K562 (cell line): ENCODE data around the gene CYSRT1. TPM values are rescaled to one million over a fixed set of nuclear protein-coding genes. Genes with fewer than 3 reads are reported as not detected.

Experiments used
- CAMTA2 ChIP-seq: fragments of 250-450 bp; sonication (Bioruptor Pico); conservative IDR thresholded peaks from 2 replicates; pipeline ENCODE4 v1.5.1; 2022
- DNMT1 ChIP-seq: fragments of 450-650 bp; IDR thresholded peaks from 2 replicates; pipeline ENCODE4 v1.6.1; 2016; ENCODE audit warnings: antibody characterized with exemption, mild to moderate bottlenecking
- E2F3 ChIP-seq: fragments of 250-450 bp; sonication (Bioruptor Pico); IDR thresholded peaks from 2 replicates; pipeline ENCODE4 v1.4.0; 2020; ENCODE audit warnings: mild to moderate bottlenecking
- FOXK1 ChIP-seq: sonication (generic); formaldehyde crosslinking; IDR thresholded peaks from 2 replicates; pipeline ENCODE4 v1.8.0; 2022; ENCODE audit warnings: missing genetic modification reagents, mild to moderate bottlenecking, borderline replicate concordance
- IRF2 ChIP-seq: sonication (generic); formaldehyde crosslinking; IDR thresholded peaks from 2 replicates; pipeline ENCODE4 v1.8.1; 2022; ENCODE audit warnings: mild to moderate bottlenecking, missing genetic modification reagents
- KAT7 ChIP-seq: sonication (generic); formaldehyde crosslinking; IDR thresholded peaks from 2 replicates; pipeline ENCODE4 v1.8.0; 2022; ENCODE audit warnings: missing genetic modification reagents, mild to moderate bottlenecking, borderline replicate concordance
- MBD2 ChIP-seq: sonication (generic); IDR thresholded peaks from 2 replicates; pipeline ENCODE4 v1.6.1; 2016; ENCODE audit warnings: low read depth, borderline replicate concordance
- MYBL2 ChIP-seq, 2 experiments: fragments of 450-650 bp in 1 of 2; sonication (generic) in 1 of 2; formaldehyde crosslinking in 1 of 2; IDR thresholded peaks; 2 replicates each; pipeline versions ENCODE4 v1.6.1 to v1.8.1; 2017 to 2022; ENCODE audit warnings: borderline replicate concordance in 1 of 2, inconsistent platforms in 1 of 2, low read depth in 1 of 2, mild to moderate bottlenecking in 1 of 2, missing genetic modification reagents in 1 of 2, moderate library complexity in 1 of 2
- NCOA2 ChIP-seq, 2 experiments: fragments of 450-650 bp; IDR thresholded peaks; 2 replicates each; pipeline ENCODE4 v1.6.1; 2018; ENCODE audit warnings: mild to moderate bottlenecking in 2 of 2, moderate library complexity in 1 of 2; ENCODE audit not compliant: partially characterized antibody in 2 of 2
- NCOR1 ChIP-seq: fragments of 450-650 bp; IDR thresholded peaks from 2 replicates; pipeline ENCODE4 v1.6.1; 2016; ENCODE audit warnings: mild to moderate bottlenecking, moderate library complexity
- NFE2L1 ChIP-seq: fragments of 450-650 bp; IDR thresholded peaks from 2 replicates; pipeline ENCODE4 v1.6.1; 2016; ENCODE audit warnings: missing genetic modification characterization, low read depth, mild to moderate bottlenecking, missing compliant biosample characterization, moderate library complexity, borderline replicate concordance
- RCOR1 ChIP-seq, 2 experiments: IDR thresholded peaks; 2 replicates each; pipeline ENCODE4 v1.6.1; 2012; ENCODE audit warnings: low read depth in 2 of 2, low read length in 2 of 2, borderline replicate concordance in 1 of 2, improper control_type of control experiment in 1 of 2
- UBTF ChIP-seq, 2 experiments: IDR thresholded peaks; 2 replicates each; pipeline ENCODE4 v1.6.1; 2012; ENCODE audit warnings: improper control_type of control experiment in 2 of 2, low read depth in 2 of 2, low read length in 2 of 2, borderline replicate concordance in 1 of 2
- ZC3H8 ChIP-seq: fragments of 450-650 bp; IDR thresholded peaks from 2 replicates; pipeline ENCODE4 v1.6.1; 2017
- ZNF165 ChIP-seq: fragments of 250-450 bp; sonication (Bioruptor Pico); IDR thresholded peaks from 2 replicates; pipeline ENCODE4 v1.4.0; 2020; ENCODE audit warnings: borderline replicate concordance
- ZNF184 ChIP-seq: sonication (generic); formaldehyde crosslinking; IDR thresholded peaks from 2 replicates; pipeline ENCODE4 v1.5.0; 2020; ENCODE audit warnings: missing genetic modification reagents
- ZNF197 ChIP-seq: fragments of 200-800 bp; sonication (Bioruptor generic); IDR thresholded peaks from 2 replicates; pipeline ENCODE4 v1.6.1; 2016; ENCODE audit warnings: low read depth, missing genetic modification characterization, missing compliant biosample characterization
- ZSCAN29 ChIP-seq: fragments of 450-650 bp; IDR thresholded peaks from 2 replicates; pipeline ENCODE4 v1.6.1; 2017
- polyA plus RNA-seq, 8 experiments: library from polyadenylated mRNA; depleted of rRNA in 4 of 8; stranded (reverse) in 5 of 8; unstranded in 3 of 8; fragments of >200 nt; fragmentation: Nextera tagmentation in 2 of 8; fragmentation: Illumina TruSeq in 1 of 8; extraction: Ambion mirVana in 2 of 8; extraction: Trizol in 1 of 8; gene quantifications; 2 replicates each; pipeline versions ENCODE4 v1.2.1 to v1.2.3, GENCODE V29; 2011 to 2014; ENCODE audit warnings: inconsistent platforms in 1 of 8, missing spikeins in 1 of 8
- total RNA-seq, 7 experiments: library from RNA; depleted of rRNA in 6 of 7; stranded (reverse); fragments of >200 nt in 6 of 7; fragmentation: Illumina TruSeq in 2 of 7; extraction: Trizol in 2 of 7; gene quantifications; 2 replicates each; pipeline versions ENCODE4 v1.2.1 to v1.2.3, GENCODE V29; 2011 to 2021; ENCODE audit warnings: low replicate concordance in 1 of 7
- TF ChIP-seq, protein P1 (sequence below), 2 experiments: fragments of 250-450 bp in 1 of 2; fragments of 450-650 bp in 1 of 2; sonication (Bioruptor Pico) in 1 of 2; IDR thresholded peaks; 2 replicates each; pipeline versions ENCODE4 v1.6.1 to v1.8.0; 2016 to 2021; ENCODE audit warnings: mild to moderate bottlenecking in 2 of 2, moderate library complexity in 2 of 2, missing compliant biosample characterization in 1 of 2, missing genetic modification characterization in 1 of 2
- TF ChIP-seq, protein P2 (sequence below): fragments of 150-350 bp; IDR thresholded peaks from 2 replicates; pipeline ENCODE4 v1.6.1; 2014; ENCODE audit warnings: low read depth, mild to moderate bottlenecking, low read length, borderline replicate concordance

CYSRT1 gene
- total and polyA plus RNA-seq, 9 of the 15 experiments (the other 6 are each of a cell fraction or from before 2014, with no cell fraction given): 0.04 to 1.4 (median 0.42) TPM; not detected in 3

- TF ChIP-seq UBTF (IDR thresholded peaks at IDR 0.05; ENCODE audit: borderline replicate concordance in 1 of 2, low read depth in 2 of 2, low read length in 2 of 2) (no peak), ZNF165 (CRISPR knock-in tag) (no peak), E2F3 (CRISPR knock-in tag) (no peak), IRF2 (CRISPR knock-in tag) (no peak), ZNF184 (CRISPR knock-in tag) (no peak), NCOR1 (no peak), KAT7 (CRISPR knock-in tag) (no peak), ZSCAN29 (no peak), MYBL2 (IDR thresholded peaks at IDR 0.05; ENCODE audit: low read depth) (no peak), MYBL2 (CRISPR knock-in tag; IDR thresholded peaks at IDR 0.05; ENCODE audit: borderline replicate concordance) (no peak), NCOA2 (IDR thresholded peaks at IDR 0.05; ENCODE audit: partially characterized antibody in 2 of 2) (no peak), RCOR1 (IDR thresholded peaks at IDR 0.05; ENCODE audit: borderline replicate concordance in 1 of 2, low read depth in 2 of 2, low read length in 2 of 2) (no peak), NFE2L1 (tag) (no peak), CAMTA2 (CRISPR knock-in tag) (no peak), ZC3H8 (no peak), DNMT1 (no peak), ZNF197 (no peak), FOXK1 (no peak), MBD2 (peak; percentile 61; the same call in 1 of the 2 replicates)
- TF ChIP-seq, protein P1, sequence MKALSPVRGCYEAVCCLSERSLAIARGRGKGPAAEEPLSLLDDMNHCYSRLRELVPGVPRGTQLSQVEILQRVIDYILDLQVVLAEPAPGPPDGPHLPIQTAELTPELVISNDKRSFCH (CRISPR knock-in tag; IDR thresholded peaks at IDR 0.05): no peak
- TF ChIP-seq, protein P1 (tag; IDR thresholded peaks at IDR 0.05): no peak
- TF ChIP-seq, protein P2, sequence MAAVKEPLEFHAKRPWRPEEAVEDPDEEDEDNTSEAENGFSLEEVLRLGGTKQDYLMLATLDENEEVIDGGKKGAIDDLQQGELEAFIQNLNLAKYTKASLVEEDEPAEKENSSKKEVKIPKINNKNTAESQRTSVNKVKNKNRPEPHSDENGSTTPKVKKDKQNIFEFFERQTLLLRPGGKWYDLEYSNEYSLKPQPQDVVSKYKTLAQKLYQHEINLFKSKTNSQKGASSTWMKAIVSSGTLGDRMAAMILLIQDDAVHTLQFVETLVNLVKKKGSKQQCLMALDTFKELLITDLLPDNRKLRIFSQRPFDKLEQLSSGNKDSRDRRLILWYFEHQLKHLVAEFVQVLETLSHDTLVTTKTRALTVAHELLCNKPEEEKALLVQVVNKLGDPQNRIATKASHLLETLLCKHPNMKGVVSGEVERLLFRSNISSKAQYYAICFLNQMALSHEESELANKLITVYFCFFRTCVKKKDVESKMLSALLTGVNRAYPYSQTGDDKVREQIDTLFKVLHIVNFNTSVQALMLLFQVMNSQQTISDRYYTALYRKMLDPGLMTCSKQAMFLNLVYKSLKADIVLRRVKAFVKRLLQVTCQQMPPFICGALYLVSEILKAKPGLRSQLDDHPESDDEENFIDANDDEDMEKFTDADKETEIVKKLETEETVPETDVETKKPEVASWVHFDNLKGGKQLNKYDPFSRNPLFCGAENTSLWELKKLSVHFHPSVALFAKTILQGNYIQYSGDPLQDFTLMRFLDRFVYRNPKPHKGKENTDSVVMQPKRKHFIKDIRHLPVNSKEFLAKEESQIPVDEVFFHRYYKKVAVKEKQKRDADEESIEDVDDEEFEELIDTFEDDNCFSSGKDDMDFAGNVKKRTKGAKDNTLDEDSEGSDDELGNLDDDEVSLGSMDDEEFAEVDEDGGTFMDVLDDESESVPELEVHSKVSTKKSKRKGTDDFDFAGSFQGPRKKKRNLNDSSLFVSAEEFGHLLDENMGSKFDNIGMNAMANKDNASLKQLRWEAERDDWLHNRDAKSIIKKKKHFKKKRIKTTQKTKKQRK: no peak
These were observed 18.9 kb downstream of the CYSRT1 start (continued) for GRCh38 chr9:137243626-137244485.
